HFFc6 (cell line): ENCODE results near the gene DNAJB11. TPM values are rescaled to one million over a fixed set of nuclear protein-coding genes. Genes with fewer than 3 reads are reported as not detected.
A peak's percentile ranks its signal among the peaks of the same experiment; 100 is the strongest.

Experiments
- DNase-seq: peaks from one replicate; pipeline ENCODE4 v3.0.0-alpha.2; 2018
- H3K27ac Mint-ChIP-seq: 2 replicates; pipeline ENCODE4 v1.8.0; 2020; ENCODE audit warnings: mild to moderate bottlenecking, mixed read lengths
- H3K27me3 Mint-ChIP-seq: 2 replicates; pipeline ENCODE4 v1.8.0; 2021; ENCODE audit warnings: mild to moderate bottlenecking, moderate library complexity, mixed read lengths; ENCODE audit not compliant: insufficient read depth
- H3K36me3 Mint-ChIP-seq: 2 replicates; pipeline ENCODE4 v1.8.0; 2021; ENCODE audit warnings: low read depth, mixed read lengths
- H3K4me1 Mint-ChIP-seq: 2 replicates; pipeline ENCODE4 v1.8.0; 2020; ENCODE audit warnings: low read depth, mixed read lengths
- H3K4me3 Mint-ChIP-seq: 2 replicates; pipeline ENCODE4 v1.8.0; 2020; ENCODE audit warnings: mild to moderate bottlenecking, moderate library complexity, mixed read lengths
- H3K9me3 Mint-ChIP-seq: 2 replicates; pipeline ENCODE4 v1.8.0; 2020; ENCODE audit warnings: mild to moderate bottlenecking, mixed read lengths
- CTCF ChIP-seq: fragments of 200-600 bp; sonication (generic); IDR thresholded peaks from 2 replicates; pipeline ENCODE4 v1.5.0; 2021; ENCODE audit warnings: antibody characterized with exemption, mild to moderate bottlenecking
- total RNA-seq, 6 experiments: library from RNA; stranded (reverse); fragmentation: NEBNext Ultra II Directional; extraction: Animal tissue kit (Norgen Biotek cat#: 25700); gene quantifications; 2 replicates in 1 of 6; 3 replicates in 5 of 6; pipeline ENCODE4 v1.2.3, GENCODE V29; 2021

The DNAJB11 gene
- total RNA-seq, 6 experiments from 2014 or later = 76.8 to 94.0 (median 84.2) TPM

DNA sequence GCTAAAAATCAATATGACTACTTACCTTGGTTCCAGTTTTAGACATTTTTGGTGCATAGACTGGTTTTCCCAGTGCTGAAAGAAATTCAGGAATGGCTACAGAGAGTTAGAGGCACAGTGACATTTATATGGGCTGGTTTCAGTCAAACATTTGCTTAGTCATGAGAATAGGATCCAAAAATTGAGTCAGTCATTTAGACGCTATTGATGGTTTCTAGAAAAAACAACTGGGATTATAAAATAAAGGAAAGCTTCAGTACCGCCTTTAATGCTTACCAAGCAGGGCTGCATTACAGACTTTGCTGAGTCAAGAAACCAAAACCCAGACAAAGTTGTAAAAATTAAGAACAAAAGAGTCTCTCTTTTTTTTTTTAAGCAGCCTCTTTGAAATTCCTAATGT, 26.2 kb upstream of the DNAJB11 start, which contains the start of gene CRYGS:
TSS of gene CRYGS (minus strand) at position 100 of the 400 bp plus-strand sequence. CDS start at position 46, 54 bp downstream.
- DNase-seq = no peak
- Mint-ChIP-seq H3K4me3 (no peak within 1 kb of the TSS), H3K36me3 (no peaks in the 10 kb centered on the region; the same call in 1 of the 2 replicates)

DNA sequence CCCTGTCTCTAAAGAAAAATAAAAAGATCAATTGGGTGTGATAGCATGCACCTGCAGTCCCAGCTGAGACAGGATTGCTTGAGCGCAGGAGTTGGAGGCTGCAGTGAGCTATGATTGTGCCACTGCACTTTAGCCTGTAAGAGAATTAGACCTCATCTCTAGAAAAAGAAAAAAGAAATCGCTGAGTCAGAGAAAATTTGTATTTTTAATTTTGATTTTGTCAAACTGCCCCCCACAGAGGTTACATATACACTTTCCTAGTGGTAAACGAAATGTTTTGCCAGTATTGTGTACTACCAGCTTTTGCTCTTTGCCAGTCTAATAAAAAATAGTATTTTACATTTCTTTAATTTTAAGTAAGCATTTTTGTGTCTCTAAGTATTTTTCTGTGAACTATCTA, 21.0 kb upstream of the DNAJB11 start:
- DNase-seq = no peak
- Mint-ChIP-seq H3K27me3 (no peaks in the 10 kb centered on the region), H3K9me3 (no peaks in the 10 kb centered on the region)

More for the DNA sequence above, 26.2 kb upstream of the DNAJB11 start, which contains the start of gene CRYGS:
- H3K4me1 Mint-ChIP-seq = peaks cover 43% of the 10 kb centered on the region
- H3K27ac Mint-ChIP-seq = peak within 1 kb of the TSS; percentile 4; the same call in 1 of the 2 replicates
- H3K27me3 Mint-ChIP-seq = no peaks in the 10 kb centered on the region
- H3K9me3 Mint-ChIP-seq = no peaks in the 10 kb centered on the region
- TF ChIP-seq CTCF = no peak

GRCh38 chr3:186551387-186551786, 19.1 kb upstream of the DNAJB11 start:
- Mint-ChIP-seq H3K27me3 (no peaks in the 10 kb centered on the region), H3K9me3 (no peaks in the 10 kb centered on the region), H3K4me3 (no peak overlapping the region), H3K36me3 (peaks cover 11% of the 10 kb centered on the region), H3K27ac (no peak overlapping the region), H3K4me1 (no peaks in the 10 kb centered on the region)
- no peak for TF ChIP-seq CTCF
- DNase-seq = no peak

More for the DNA sequence above, 21.0 kb upstream of the DNAJB11 start:
- peaks cover 4% of the 10 kb centered on the region for H3K36me3 Mint-ChIP-seq
- no peak for TF ChIP-seq CTCF
- peaks cover 6% of the 10 kb centered on the region for H3K4me1 Mint-ChIP-seq
- no peak overlapping the region for H3K27ac Mint-ChIP-seq
- H3K4me3 Mint-ChIP-seq = no peak overlapping the region

DNA sequence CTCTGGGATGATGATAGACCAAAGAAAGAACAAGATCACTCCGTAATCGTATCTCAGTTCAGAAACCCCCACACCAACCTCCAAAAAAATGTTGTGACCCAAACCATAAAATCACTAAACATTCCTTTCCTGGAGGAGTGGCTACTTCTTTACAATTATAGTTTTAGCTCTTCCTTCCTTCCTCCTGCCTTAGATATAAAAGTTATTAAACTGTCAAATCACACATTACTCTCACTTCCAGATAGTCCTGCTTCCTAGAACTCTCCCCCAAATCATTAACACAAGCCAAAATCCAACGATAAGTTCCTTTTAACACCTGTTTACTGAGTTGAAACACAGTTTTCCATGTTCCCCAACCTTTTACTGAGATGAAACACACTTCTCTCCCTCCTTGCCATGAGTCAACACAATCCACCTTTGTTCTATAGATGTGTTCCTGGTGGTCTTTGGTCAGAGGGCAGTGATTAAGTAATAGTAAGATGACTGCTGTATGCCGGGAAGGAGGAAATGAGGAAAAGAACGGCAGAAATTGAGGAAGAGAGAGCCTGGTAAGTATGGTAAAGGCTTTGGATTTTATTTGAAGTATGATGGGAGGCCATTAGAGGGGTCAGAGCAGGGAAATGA, 18.0 kb upstream of the DNAJB11 start:
- no peak for TF ChIP-seq CTCF
- Mint-ChIP-seq H3K27ac (no peak overlapping the region), H3K27me3 (no peaks in the 10 kb centered on the region), H3K4me3 (no peak overlapping the region), H3K4me1 (no peaks in the 10 kb centered on the region), H3K9me3 (no peaks in the 10 kb centered on the region), H3K36me3 (peaks cover 15% of the 10 kb centered on the region)
- DNase-seq = no peak

DNA sequence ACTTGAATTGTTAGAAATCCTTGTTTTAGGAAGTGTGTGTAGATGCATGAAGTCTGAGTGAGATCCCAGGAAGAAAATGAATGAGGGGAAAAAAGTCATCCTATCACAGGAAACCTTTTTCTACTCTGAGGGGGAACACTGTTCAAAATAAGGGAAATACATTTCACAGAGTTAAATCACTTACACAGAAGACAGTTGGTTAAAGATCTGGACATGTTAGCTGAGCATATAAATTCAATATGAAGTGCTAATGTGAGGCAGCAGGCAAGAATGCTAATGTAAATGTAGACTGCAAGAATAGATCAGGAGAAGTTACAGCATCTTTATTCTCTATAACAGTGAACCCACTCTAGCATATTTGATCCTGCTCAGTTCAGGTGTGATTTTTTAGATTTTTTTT, 5.9 kb upstream of the DNAJB11 start:
- Mint-ChIP-seq H3K9me3 (no peaks in the 10 kb centered on the region), H3K27ac (no peak overlapping the region)

More for the DNA sequence above, 5.9 kb upstream of the DNAJB11 start:
- Mint-ChIP-seq H3K4me1 (peaks cover 31% of the 10 kb centered on the region), H3K27me3 (peaks cover 2% of the 10 kb centered on the region; the same call in 1 of the 2 replicates), H3K36me3 (peaks cover 6% of the 10 kb centered on the region; the same call in 1 of the 2 replicates), H3K4me3 (no peak overlapping the region)
- no peak for TF ChIP-seq CTCF
- no peak for DNase-seq
